ENCODE measurements around the gene PIGS. TPM values are rescaled to one million over a fixed set of nuclear protein-coding genes. Genes with fewer than 3 reads are reported as not detected.
A peak's percentile ranks its signal among the peaks of the same experiment; 100 is the strongest.

PIGS gene
- total and polyA plus RNA-seq, 9 of the 15 experiments (the other 6 are each of a cell fraction or from before 2014, with no cell fraction given), result 47.5 to 138 (median 57.6) TPM

- TF ChIP-seq ZNF318 (IDR thresholded peaks at IDR 0.05; ENCODE audit: borderline replicate concordance in 1 of 2, low read depth in 1 of 2), result no peak
- TF ChIP-seq MAZ (CRISPR knock-in tag; conservative IDR thresholded peaks at IDR 0.05 in 1 of 2, IDR thresholded peaks at IDR 0.05 in 1 of 2), result peak; percentile 28 to 86; a peak in 3 of 4 replicates
- no peak for TF ChIP-seq STAT5B (CRISPR knock-in tag; IDR thresholded peaks at IDR 0.05)
- TF ChIP-seq CREB3 (tag; conservative IDR thresholded peaks at IDR 0.05; ENCODE audit: low read depth), result peak; percentile 78
- no peak for TF ChIP-seq ZNF717 (CRISPR knock-in tag; IDR thresholded peaks at IDR 0.05)
- TF ChIP-seq TCF7 (IDR thresholded peaks at IDR 0.05; ENCODE audit: borderline replicate concordance), result no peak
- TF ChIP-seq PHTF2 (CRISPR knock-in tag; IDR thresholded peaks at IDR 0.05), result no peak
- TF ChIP-seq HOXB6 (CRISPR knock-in tag; IDR thresholded peaks at IDR 0.05; ENCODE audit: borderline replicate concordance), result no peak
- TF ChIP-seq KHSRP (IDR thresholded peaks at IDR 0.05), result peak; percentile 71; the same call in 1 of the 2 replicates
- TF ChIP-seq FOXP1 (CRISPR knock-in tag; IDR thresholded peaks at IDR 0.05), result no peak
- TF ChIP-seq PTBP1 (IDR thresholded peaks at IDR 0.05; ENCODE audit: low read depth, low read length), result no peak
- no peak for TF ChIP-seq MCM7 (IDR thresholded peaks at IDR 0.05)
- TF ChIP-seq HINFP (tag; conservative IDR thresholded peaks at IDR 0.05; ENCODE audit: low read depth), result no peak
- TF ChIP-seq ZFP30 (CRISPR knock-in tag; IDR thresholded peaks at IDR 0.05; ENCODE audit: borderline replicate concordance), result no peak
- no peak for TF ChIP-seq ZNF263 (CRISPR knock-in tag; IDR thresholded peaks at IDR 0.05; ENCODE audit: borderline replicate concordance)
- no peak for TF ChIP-seq SIX5 (IDR thresholded peaks at IDR 0.05; ENCODE audit: borderline replicate concordance in 1 of 2, insufficient read depth in 1 of 2, low read depth in 1 of 2, low read length in 2 of 2)
- TF ChIP-seq ZNF384 (IDR thresholded peaks at IDR 0.05; ENCODE audit: low read depth, low read length), result no peak
- TF ChIP-seq E2F3 (CRISPR knock-in tag; IDR thresholded peaks at IDR 0.05), result no peak
- TF ChIP-seq NCOA1 (IDR thresholded peaks at IDR 0.05; ENCODE audit: low read depth), result peak; percentile 91
These were observed 44.1 kb downstream of the PIGS start (continued) for GRCh38 chr17:28527181-28527681.
